HCT116 (cell line): Measurements from ENCODE around the gene DPYD. TPM values are rescaled to one million over a fixed set of nuclear protein-coding genes. Genes with fewer than 3 reads are reported as not detected.

Source experiments
- ATAC-seq: fragments of 200-7000 bp; cut with Tn5 transposase; 2 replicates; pipeline ENCODE4 v1.9.1; 2020; ENCODE audit warnings: mild to moderate bottlenecking, moderate library complexity
- BruUV-seq: library from RNA; stranded (reverse); fragments of 400-500 nt; replicated peaks from 2 replicates; lab custom pipeline; 2021; lab: Mats Ljungman, UMichigan
- CTCF ChIA-PET: fragments of 300-600 bp; sonication (Branson Sonifier 250); formaldehyde crosslinking; loops from one replicate; lab custom pipeline; 2021; ENCODE audit warnings: antibody characterized with exemption; lab: Charles Lee
- POLR2A ChIA-PET: fragments of 300-600, 350-600 bp; sonication (Branson Sonifier 250); formaldehyde crosslinking; loops from one replicate; lab custom pipeline; 2021; ENCODE audit warnings: antibody characterized with exemption; lab: Charles Lee
- RAD21 ChIA-PET, 2 experiments: fragments of 300-600 bp; sonication (Branson Sonifier 250); formaldehyde crosslinking; loops; one replicate each; lab custom pipeline; 2023; ENCODE audit warnings: low total read pairs in 2 of 2; ENCODE audit not compliant: uncharacterized antibody in 2 of 2, unreplicated experiment in 2 of 2, low non-redundant PET in 1 of 2; lab: Charles Lee
- DNase-seq: peaks from one replicate; pipeline ENCODE4 v3.0.0-alpha.2; 2010; ENCODE audit warnings: low read depth, low spot score
- H2AFZ ChIP-seq: fragments of 200-600 bp; shearing (Covaris generic), sonication (generic); 2 replicates; pipeline ENCODE4 v1.6.1; 2017; ENCODE audit warnings: low read depth, mixed run types, mixed read lengths, antibody characterized with exemption, low read length; ENCODE audit not compliant: poor library complexity, severe bottlenecking
- H3K27ac ChIP-seq: 2 replicates; pipeline ENCODE4 v1.5.1; 2012; ENCODE audit warnings: low read depth, low read length
- H3K27me3 ChIP-seq: fragments of 200-600 bp; sonication (generic); 2 replicates; pipeline ENCODE4 v1.6.1; 2016; ENCODE audit warnings: mixed run types, low read length, mixed read lengths; ENCODE audit not compliant: insufficient read depth
- H3K36me3 ChIP-seq, 2 experiments: fragments of 200-500 bp in 1 of 2; fragments of 200-600 bp in 1 of 2; sonication (Bioruptor generic) in 1 of 2; sonication (generic) in 1 of 2; 2 replicates each; pipeline versions ENCODE4 v1.5.1 to v1.6.1; 2014 to 2016; ENCODE audit warnings: low read length in 2 of 2, inconsistent platforms in 1 of 2, mixed read lengths in 1 of 2, mixed run types in 1 of 2; ENCODE audit not compliant: insufficient read depth in 2 of 2, control insufficient read depth in 1 of 2
- H3K4me1 ChIP-seq, 2 experiments: fragments of 200-600 bp in 1 of 2; sonication (generic) in 1 of 2; 2 replicates each; pipeline versions ENCODE4 v1.5.1 to v1.6.1; 2012 to 2017; ENCODE audit warnings: low read length in 2 of 2, inconsistent platforms in 1 of 2, mild to moderate bottlenecking in 1 of 2, mixed read lengths in 1 of 2, mixed run types in 1 of 2, moderate library complexity in 1 of 2; ENCODE audit not compliant: insufficient read depth in 2 of 2, control insufficient read depth in 1 of 2
- H3K4me2 ChIP-seq: fragments of 200-600 bp; sonication (generic); 2 replicates; pipeline ENCODE4 v1.6.1; 2017; ENCODE audit warnings: mixed run types, low read length, mixed read lengths
- H3K4me3 ChIP-seq, 2 experiments: fragments of 200-600 bp in 1 of 2; sonication (generic) in 1 of 2; replicated peaks in 1 of 2; 2 replicates each; pipeline ENCODE4 v1.5.1; 2011 to 2016; ENCODE audit warnings: low read length in 2 of 2, control low read depth in 1 of 2, low read depth in 1 of 2, mild to moderate bottlenecking in 1 of 2, mixed read lengths in 1 of 2, mixed run types in 1 of 2
- H3K79me2 ChIP-seq: fragments of 200-600 bp; sonication (generic); 2 replicates; pipeline ENCODE4 v1.6.1; 2017; ENCODE audit warnings: mild to moderate bottlenecking, mixed run types, low read length, moderate library complexity, mixed read lengths; ENCODE audit not compliant: insufficient read depth
- H3K9ac ChIP-seq: fragments of 200-600 bp; sonication (generic); 2 replicates; pipeline ENCODE4 v1.6.1; 2016; ENCODE audit warnings: low read length, mixed read lengths
- H3K9me2 ChIP-seq: fragments of 200-600 bp; sonication (generic), shearing (Covaris generic); 2 replicates; pipeline ENCODE4 v1.6.1; 2017; ENCODE audit warnings: mixed run types, mild to moderate bottlenecking, moderate library complexity; ENCODE audit not compliant: insufficient read depth
- H3K9me3 ChIP-seq, 2 experiments: fragments of 200-500 bp in 1 of 2; fragments of 200-600 bp in 1 of 2; sonication (Bioruptor generic) in 1 of 2; sonication (generic) in 1 of 2; 2 replicates each; pipeline ENCODE4 v1.6.1; 2014 to 2017; ENCODE audit warnings: low read length in 2 of 2, mixed read lengths in 2 of 2, inconsistent platforms in 1 of 2, low read depth in 1 of 2, mild to moderate bottlenecking in 1 of 2, mixed run types in 1 of 2, moderate library complexity in 1 of 2; ENCODE audit not compliant: control insufficient read depth in 1 of 2, insufficient read depth in 1 of 2
- H4K20me1 ChIP-seq: fragments of 200-600 bp; sonication (generic), shearing (Covaris generic); 2 replicates; pipeline ENCODE4 v1.6.1; 2017; ENCODE audit warnings: mixed run types, mild to moderate bottlenecking, moderate library complexity; ENCODE audit not compliant: insufficient read depth
- ATF3 ChIP-seq: IDR thresholded peaks from 2 replicates; pipeline ENCODE4 v1.6.1; 2012
- CBX3 ChIP-seq: IDR thresholded peaks from 2 replicates; pipeline ENCODE4 v1.6.1; 2012; ENCODE audit warnings: low read depth
- CEBPB ChIP-seq: IDR thresholded peaks from 2 replicates; pipeline ENCODE4 v1.6.1; 2012; ENCODE audit warnings: low read depth
- CTCF ChIP-seq, 3 experiments: fragments of 200-600 bp in 1 of 3; sonication (generic) in 1 of 3; IDR thresholded peaks in 2 of 3; conservative IDR thresholded peaks in 1 of 3; 2 replicates each; pipeline ENCODE4 v1.5.1; 2012 to 2017; ENCODE audit warnings: low read depth in 2 of 3, low read length in 2 of 3, antibody characterized with exemption in 1 of 3, borderline replicate concordance in 1 of 3, control low read depth in 1 of 3, mild to moderate bottlenecking in 1 of 3, mixed read lengths in 1 of 3, mixed run types in 1 of 3, moderate library complexity in 1 of 3; ENCODE audit not compliant: insufficient read depth in 1 of 3
- EZH2phosphoT487 ChIP-seq: fragments of 200-600 bp; IDR thresholded peaks from 2 replicates; pipeline ENCODE4 v1.6.1; 2018; ENCODE audit warnings: antibody characterized with exemption, borderline replicate concordance
- FOSL1 ChIP-seq: IDR thresholded peaks from 2 replicates; pipeline ENCODE4 v1.6.1; 2012; ENCODE audit warnings: low read depth
- JUND ChIP-seq: IDR thresholded peaks from 2 replicates; pipeline ENCODE4 v1.6.1; 2012
- POLR2A ChIP-seq: IDR thresholded peaks from 2 replicates; pipeline ENCODE4 v1.7.0; 2011; ENCODE audit warnings: borderline replicate concordance; ENCODE audit not compliant: insufficient read depth, insufficient read length; ENCODE audit errors: extremely low read depth
- POLR2AphosphoS5 ChIP-seq: IDR thresholded peaks from 2 replicates; pipeline ENCODE4 v1.6.1; 2011; ENCODE audit warnings: mild to moderate bottlenecking, low read depth, low read length, moderate library complexity
- RAD21 ChIP-seq: IDR thresholded peaks from 2 replicates; pipeline ENCODE4 v1.6.1; 2012; ENCODE audit warnings: low read depth, mild to moderate bottlenecking
- SIN3A ChIP-seq: IDR thresholded peaks from 2 replicates; pipeline ENCODE4 v1.6.1; 2012; ENCODE audit warnings: low read depth
- SP1 ChIP-seq: IDR thresholded peaks from 2 replicates; pipeline ENCODE4 v1.6.1; 2012; ENCODE audit warnings: low read depth
- YY1 ChIP-seq: IDR thresholded peaks from 2 replicates; pipeline ENCODE4 v1.6.1; 2011; ENCODE audit warnings: low read length, low read depth, moderate library complexity, mild to moderate bottlenecking; ENCODE audit not compliant: insufficient replicate concordance; ENCODE audit errors: extremely low read depth
- ZNF274 ChIP-seq: fragments of 200-500 bp; sonication (Bioruptor generic); IDR thresholded peaks from 2 replicates; pipeline ENCODE4 v1.6.1; 2014; ENCODE audit warnings: mild to moderate bottlenecking, low read depth, low read length, inconsistent platforms
- intact Hi-C: fragments of 100-400 bp; cut with micrococcal nuclease; formaldehyde crosslinking; loops from 2 replicates; pipeline ENCODE4 v1.10.0; 2022
- total RNA-seq: library from RNA; stranded (reverse); gene quantifications from one replicate; pipeline ENCODE4 v1.2.1, GENCODE V29; 2021; ENCODE audit not compliant: unreplicated experiment
- TF ChIP-seq, protein P1 (sequence below): IDR thresholded peaks from 2 replicates; pipeline ENCODE4 v1.6.1; 2011; ENCODE audit warnings: mild to moderate bottlenecking, low read length, moderate library complexity; ENCODE audit not compliant: insufficient replicate concordance; ENCODE audit errors: extremely low read depth
- TF ChIP-seq, protein P2 (sequence below): IDR thresholded peaks from 2 replicates; pipeline ENCODE4 v1.6.1; 2012; ENCODE audit warnings: low read depth

Gene DPYD
- total RNA-seq, 1 experiment from 2014 or later = 1.7 TPM

DNA sequence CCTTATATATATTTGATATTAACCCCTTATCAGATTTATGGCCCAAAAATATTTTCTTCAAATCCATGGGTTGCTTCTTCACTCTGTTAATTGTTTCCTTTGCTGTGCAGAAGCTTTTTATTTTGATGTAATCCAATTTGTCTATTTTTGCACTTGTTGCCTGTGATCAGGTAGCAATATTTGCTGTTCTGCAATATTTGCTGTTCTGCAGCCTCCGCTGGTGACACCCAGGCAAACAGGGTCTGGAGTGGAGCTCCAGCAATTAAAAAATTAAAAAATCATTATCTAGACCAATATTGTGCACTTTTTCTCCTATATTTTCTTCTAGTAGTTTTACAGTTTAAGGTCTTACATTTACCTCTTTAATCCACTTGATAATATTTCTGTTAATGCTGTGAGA lies 564.5 kb downstream of the DPYD start:
- ATAC-seq = no peak
- POLR2A ChIA-PET = no interaction called here
- no peak overlapping the region for H3K4me3 ChIP-seq
- H3K36me3 ChIP-seq = no peaks in the 10 kb centered on the region
- RAD21 ChIA-PET = no interaction called here
- TF ChIP-seq CEBPB (no peak), POLR2AphosphoS5 (no peak), CBX3 (no peak), SIN3A (no peak), CTCF (IDR thresholded peaks at IDR 0.05 in 2 of 3, conservative IDR thresholded peaks at IDR 0.05 in 1 of 3; ENCODE audit: borderline replicate concordance in 1 of 3, insufficient read depth in 1 of 3, low read depth in 2 of 3, low read length in 2 of 3) (no peak), ZNF274 (no peak), RAD21 (no peak), YY1 (no peak), ATF3 (no peak), POLR2A (no peak), JUND (no peak), SP1 (no peak), EZH2phosphoT487 (no peak), FOSL1 (no peak)
- TF ChIP-seq, protein P1, sequence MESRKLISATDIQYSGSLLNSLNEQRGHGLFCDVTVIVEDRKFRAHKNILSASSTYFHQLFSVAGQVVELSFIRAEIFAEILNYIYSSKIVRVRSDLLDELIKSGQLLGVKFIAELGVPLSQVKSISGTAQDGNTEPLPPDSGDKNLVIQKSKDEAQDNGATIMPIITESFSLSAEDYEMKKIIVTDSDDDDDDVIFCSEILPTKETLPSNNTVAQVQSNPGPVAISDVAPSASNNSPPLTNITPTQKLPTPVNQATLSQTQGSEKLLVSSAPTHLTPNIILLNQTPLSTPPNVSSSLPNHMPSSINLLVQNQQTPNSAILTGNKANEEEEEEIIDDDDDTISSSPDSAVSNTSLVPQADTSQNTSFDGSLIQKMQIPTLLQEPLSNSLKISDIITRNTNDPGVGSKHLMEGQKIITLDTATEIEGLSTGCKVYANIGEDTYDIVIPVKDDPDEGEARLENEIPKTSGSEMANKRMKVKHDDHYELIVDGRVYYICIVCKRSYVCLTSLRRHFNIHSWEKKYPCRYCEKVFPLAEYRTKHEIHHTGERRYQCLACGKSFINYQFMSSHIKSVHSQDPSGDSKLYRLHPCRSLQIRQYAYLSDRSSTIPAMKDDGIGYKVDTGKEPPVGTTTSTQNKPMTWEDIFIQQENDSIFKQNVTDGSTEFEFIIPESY = no peak
- TF ChIP-seq, protein P2, sequence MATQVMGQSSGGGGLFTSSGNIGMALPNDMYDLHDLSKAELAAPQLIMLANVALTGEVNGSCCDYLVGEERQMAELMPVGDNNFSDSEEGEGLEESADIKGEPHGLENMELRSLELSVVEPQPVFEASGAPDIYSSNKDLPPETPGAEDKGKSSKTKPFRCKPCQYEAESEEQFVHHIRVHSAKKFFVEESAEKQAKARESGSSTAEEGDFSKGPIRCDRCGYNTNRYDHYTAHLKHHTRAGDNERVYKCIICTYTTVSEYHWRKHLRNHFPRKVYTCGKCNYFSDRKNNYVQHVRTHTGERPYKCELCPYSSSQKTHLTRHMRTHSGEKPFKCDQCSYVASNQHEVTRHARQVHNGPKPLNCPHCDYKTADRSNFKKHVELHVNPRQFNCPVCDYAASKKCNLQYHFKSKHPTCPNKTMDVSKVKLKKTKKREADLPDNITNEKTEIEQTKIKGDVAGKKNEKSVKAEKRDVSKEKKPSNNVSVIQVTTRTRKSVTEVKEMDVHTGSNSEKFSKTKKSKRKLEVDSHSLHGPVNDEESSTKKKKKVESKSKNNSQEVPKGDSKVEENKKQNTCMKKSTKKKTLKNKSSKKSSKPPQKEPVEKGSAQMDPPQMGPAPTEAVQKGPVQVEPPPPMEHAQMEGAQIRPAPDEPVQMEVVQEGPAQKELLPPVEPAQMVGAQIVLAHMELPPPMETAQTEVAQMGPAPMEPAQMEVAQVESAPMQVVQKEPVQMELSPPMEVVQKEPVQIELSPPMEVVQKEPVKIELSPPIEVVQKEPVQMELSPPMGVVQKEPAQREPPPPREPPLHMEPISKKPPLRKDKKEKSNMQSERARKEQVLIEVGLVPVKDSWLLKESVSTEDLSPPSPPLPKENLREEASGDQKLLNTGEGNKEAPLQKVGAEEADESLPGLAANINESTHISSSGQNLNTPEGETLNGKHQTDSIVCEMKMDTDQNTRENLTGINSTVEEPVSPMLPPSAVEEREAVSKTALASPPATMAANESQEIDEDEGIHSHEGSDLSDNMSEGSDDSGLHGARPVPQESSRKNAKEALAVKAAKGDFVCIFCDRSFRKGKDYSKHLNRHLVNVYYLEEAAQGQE = no peak
- TF ChIP-seq, all 23 proteins: peak for 0
- Histone ChIP-seq H3K9ac (no peak overlapping the region), H4K20me1 (no peaks in the 10 kb centered on the region), H3K79me2 (no peaks in the 10 kb centered on the region), H3K4me2 (no peak overlapping the region), H2AFZ (no peak overlapping the region), H3K9me3 (no peaks in the 10 kb centered on the region), H3K4me1 (no peaks in the 10 kb centered on the region), H3K27ac (no peak overlapping the region), H3K27me3 (no peaks in the 10 kb centered on the region), H3K9me2 (no peaks in the 10 kb centered on the region)
- DNase-seq = no peak
- CTCF ChIA-PET = no interaction called here
- no TSS peak for BruUV-seq
- intact Hi-C loops = no loop called here
